Neural progenitor cell (in vitro differentiated cells): ENCODE results near the gene RTN4RL1. TPM values are rescaled to one million over a fixed set of nuclear protein-coding genes. Genes with fewer than 3 reads are reported as not detected.
"Not testable (repeated sequence)": the region's sequence is repeated elsewhere in the genome, so short reads cannot be mapped to it uniquely, and the experiment has no call there.

Experiments used
- DNase-seq: peaks from one replicate; pipeline ENCODE4 v3.0.0-alpha.2; 2016; ENCODE audit warnings: low spot score
- H2AFZ ChIP-seq: fragments of 200-600 bp; sonication (generic); replicated peaks from 2 replicates; pipeline ENCODE4 v1.6.1; 2016; ENCODE audit warnings: antibody characterized with exemption
- H3F3A ChIP-seq: fragments of 200-600 bp; sonication (generic); 2 replicates; pipeline ENCODE4 v1.6.1; 2016; ENCODE audit warnings: antibody characterized with exemption, low read depth
- H3K27ac ChIP-seq: fragments of 200-600 bp; sonication (generic); 2 replicates; pipeline ENCODE4 v1.5.1; 2016; ENCODE audit warnings: mild to moderate bottlenecking
- H3K27me3 ChIP-seq: fragments of 200-600 bp; sonication (generic); 2 replicates; pipeline ENCODE4 v1.6.1; 2016; ENCODE audit warnings: mild to moderate bottlenecking, moderate library complexity
- H3K36me3 ChIP-seq: fragments of 200-600 bp; sonication (generic); 2 replicates; pipeline ENCODE4 v1.5.1; 2016
- H3K4me1 ChIP-seq: fragments of 200-600 bp; sonication (generic); 2 replicates; pipeline ENCODE4 v1.6.1; 2016; ENCODE audit warnings: mixed run types
- H3K4me2 ChIP-seq: fragments of 200-600 bp; sonication (generic); 2 replicates; pipeline ENCODE4 v1.6.1; 2016
- H3K4me3 ChIP-seq: fragments of 200-600 bp; sonication (generic); 2 replicates; pipeline ENCODE4 v1.5.1; 2016
- H3K79me2 ChIP-seq: fragments of 200-600 bp; sonication (generic); 2 replicates; pipeline ENCODE4 v1.6.1; 2016; ENCODE audit warnings: low read depth
- H3K9ac ChIP-seq: fragments of 200-600 bp; sonication (generic); 2 replicates; pipeline ENCODE4 v1.6.1; 2016
- H3K9me3 ChIP-seq: fragments of 200-600 bp; sonication (generic); 2 replicates; pipeline ENCODE4 v1.5.1; 2016; ENCODE audit warnings: low read depth
- H4K20me1 ChIP-seq: fragments of 200-600 bp; sonication (generic); 2 replicates; pipeline ENCODE4 v1.6.1; 2016; ENCODE audit warnings: low read depth
- H3K27ac Mint-ChIP-seq: 3 replicates; pipeline ENCODE4 v1.8.0; 2021; ENCODE audit warnings: mixed read lengths
- H3K27me3 Mint-ChIP-seq: 2 replicates; pipeline ENCODE4 v1.8.0; 2022; ENCODE audit warnings: low read depth, mild to moderate bottlenecking, inconsistent platforms, moderate library complexity, mixed read lengths; ENCODE audit not compliant: insufficient read depth
- H3K36me3 Mint-ChIP-seq: 3 replicates; pipeline ENCODE4 v1.8.0; 2021; ENCODE audit warnings: mixed read lengths
- H3K4me1 Mint-ChIP-seq: 3 replicates; pipeline ENCODE4 v1.8.0; 2021; ENCODE audit warnings: mixed read lengths
- H3K4me3 Mint-ChIP-seq: 3 replicates; pipeline ENCODE4 v1.8.0; 2021; ENCODE audit warnings: mild to moderate bottlenecking, moderate library complexity, mixed read lengths
- H3K9me3 Mint-ChIP-seq: 3 replicates; pipeline ENCODE4 v1.8.0; 2020; ENCODE audit warnings: mixed read lengths
- EZH2 ChIP-seq: fragments of 200-600 bp; sonication (generic); IDR thresholded peaks from 2 replicates; pipeline ENCODE4 v1.6.1; 2017; ENCODE audit warnings: antibody characterized with exemption, mild to moderate bottlenecking, moderate library complexity
- EZH2phosphoT487 ChIP-seq: fragments of 200-600 bp; sonication (generic); IDR thresholded peaks from 2 replicates; pipeline ENCODE4 v1.6.1; 2017; ENCODE audit warnings: antibody characterized with exemption
- total RNA-seq: library from RNA; depleted of rRNA; stranded (reverse); fragments of >200 nt; gene quantifications from 2 replicates; pipeline ENCODE4 v1.2.3, GENCODE V29; 2015; ENCODE audit warnings: low replicate concordance
- TF ChIP-seq, protein P1 (sequence below): fragments of 200-600 bp; sonication (generic); IDR thresholded peaks from 2 replicates; pipeline ENCODE4 v1.5.1; 2017; ENCODE audit warnings: antibody characterized with exemption, mild to moderate bottlenecking

The RTN4RL1 gene
- total RNA-seq, 1 donor from 2014 or later: 3.4 TPM

GRCh38 chr17:1986783-1987451, 38.2 kb downstream of the RTN4RL1 start:
- Histone ChIP-seq H3K9ac (no peak overlapping the region), H3K27ac (no peak overlapping the region), H4K20me1 (no peaks in the 10 kb centered on the region), H3K4me1 (peaks cover 5% of the 10 kb centered on the region), H3K9me3 (no peaks in the 10 kb centered on the region), H3F3A (no peaks in the 10 kb centered on the region), H2AFZ (no peak overlapping the region), H3K36me3 (no peaks in the 10 kb centered on the region), H3K27me3 (no peaks in the 10 kb centered on the region), H3K79me2 (no peaks in the 10 kb centered on the region), H3K4me3 (no peak overlapping the region), H3K4me2 (no peak overlapping the region)
- H3K9me3 Mint-ChIP-seq: no peaks in the 10 kb centered on the region
- H3K4me3 Mint-ChIP-seq: no peak overlapping the region
- H3K36me3 Mint-ChIP-seq: no peaks in the 10 kb centered on the region
- DNase-seq: no peak
- H3K27ac Mint-ChIP-seq: no peak overlapping the region
- no peak for TF ChIP-seq EZH2phosphoT487
- no peak for TF ChIP-seq EZH2
- TF ChIP-seq, protein P1, sequence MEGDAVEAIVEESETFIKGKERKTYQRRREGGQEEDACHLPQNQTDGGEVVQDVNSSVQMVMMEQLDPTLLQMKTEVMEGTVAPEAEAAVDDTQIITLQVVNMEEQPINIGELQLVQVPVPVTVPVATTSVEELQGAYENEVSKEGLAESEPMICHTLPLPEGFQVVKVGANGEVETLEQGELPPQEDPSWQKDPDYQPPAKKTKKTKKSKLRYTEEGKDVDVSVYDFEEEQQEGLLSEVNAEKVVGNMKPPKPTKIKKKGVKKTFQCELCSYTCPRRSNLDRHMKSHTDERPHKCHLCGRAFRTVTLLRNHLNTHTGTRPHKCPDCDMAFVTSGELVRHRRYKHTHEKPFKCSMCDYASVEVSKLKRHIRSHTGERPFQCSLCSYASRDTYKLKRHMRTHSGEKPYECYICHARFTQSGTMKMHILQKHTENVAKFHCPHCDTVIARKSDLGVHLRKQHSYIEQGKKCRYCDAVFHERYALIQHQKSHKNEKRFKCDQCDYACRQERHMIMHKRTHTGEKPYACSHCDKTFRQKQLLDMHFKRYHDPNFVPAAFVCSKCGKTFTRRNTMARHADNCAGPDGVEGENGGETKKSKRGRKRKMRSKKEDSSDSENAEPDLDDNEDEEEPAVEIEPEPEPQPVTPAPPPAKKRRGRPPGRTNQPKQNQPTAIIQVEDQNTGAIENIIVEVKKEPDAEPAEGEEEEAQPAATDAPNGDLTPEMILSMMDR: no peak
- H3K4me1 Mint-ChIP-seq: peaks cover 31% of the 10 kb centered on the region
- H3K27me3 Mint-ChIP-seq: peaks cover 4% of the 10 kb centered on the region

DNA sequence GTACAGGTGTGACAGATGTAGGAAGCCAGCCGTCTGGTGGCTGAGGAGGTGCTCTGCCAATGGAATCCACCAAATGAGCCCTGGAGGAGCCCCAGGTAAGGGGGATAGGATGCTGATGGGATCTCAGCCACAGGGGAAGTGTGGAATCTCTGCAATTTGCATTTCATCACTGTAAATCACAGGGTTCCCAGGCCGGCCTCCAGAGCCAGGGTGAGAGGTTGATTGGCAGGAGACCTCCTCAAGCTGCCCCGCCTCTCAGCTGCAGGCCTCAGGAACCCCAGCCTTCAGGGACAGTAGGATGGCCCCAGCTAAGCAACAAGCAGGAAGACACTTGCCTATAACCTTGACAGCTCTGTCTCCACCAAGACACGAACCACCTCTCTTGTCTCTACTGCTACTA, 39.4 kb downstream of the RTN4RL1 start:
- H3F3A ChIP-seq: no peaks in the 10 kb centered on the region
- Mint-ChIP-seq H3K27ac (no peak overlapping the region), H3K4me3 (no peak overlapping the region), H3K9me3 (no peaks in the 10 kb centered on the region), H3K4me1 (peaks cover 28% of the 10 kb centered on the region), H3K27me3 (peaks cover 9% of the 10 kb centered on the region), H3K36me3 (no peaks in the 10 kb centered on the region)
- no peak for DNase-seq
- TF ChIP-seq EZH2 (no peak), EZH2phosphoT487 (no peak)
- TF ChIP-seq, protein P1: no peak
- no peak overlapping the region for H3K4me2 ChIP-seq
- H2AFZ ChIP-seq: no peak overlapping the region
- H4K20me1 ChIP-seq: no peaks in the 10 kb centered on the region
- H3K4me3 ChIP-seq: no peak overlapping the region
- no peaks in the 10 kb centered on the region for H3K27me3 ChIP-seq
- H3K9ac ChIP-seq: no peak overlapping the region
- H3K4me1 ChIP-seq: peaks cover 5% of the 10 kb centered on the region
- no peaks in the 10 kb centered on the region for H3K79me2 ChIP-seq
- no peaks in the 10 kb centered on the region for H3K36me3 ChIP-seq
- H3K9me3 ChIP-seq: no peaks in the 10 kb centered on the region
- no peak overlapping the region for H3K27ac ChIP-seq

GRCh38 chr17:1985093-1985492, 40.0 kb downstream of the RTN4RL1 start:
- H3K9me3 ChIP-seq: no peaks in the 10 kb centered on the region
- no peak overlapping the region for H3K4me3 ChIP-seq
- Mint-ChIP-seq H3K9me3 (no peaks in the 10 kb centered on the region), H3K36me3 (no peaks in the 10 kb centered on the region), H3K4me1 (peaks cover 30% of the 10 kb centered on the region), H3K27me3 (peaks cover 9% of the 10 kb centered on the region), H3K4me3 (no peak overlapping the region), H3K27ac (no peak overlapping the region)
- TF ChIP-seq, protein P1: no peak
- no peak for TF ChIP-seq EZH2phosphoT487
- no peak overlapping the region for H3K9ac ChIP-seq
- no peaks in the 10 kb centered on the region for H3F3A ChIP-seq
- no peak overlapping the region for H3K4me2 ChIP-seq
- H3K27ac ChIP-seq: no peak overlapping the region
- H2AFZ ChIP-seq: no peak overlapping the region
- DNase-seq: no peak
- H3K36me3 ChIP-seq: no peaks in the 10 kb centered on the region
- peaks cover 5% of the 10 kb centered on the region for H3K4me1 ChIP-seq
- H4K20me1 ChIP-seq: no peaks in the 10 kb centered on the region
- H3K27me3 ChIP-seq: no peaks in the 10 kb centered on the region
- no peaks in the 10 kb centered on the region for H3K79me2 ChIP-seq

- not testable (repeated sequence) for H3K27ac ChIP-seq, H3K27ac Mint-ChIP-seq, H3K36me3 Mint-ChIP-seq, H3K9me3 ChIP-seq, H3K4me3 ChIP-seq, DNase-seq, H3K9ac ChIP-seq, H3K4me3 Mint-ChIP-seq, H3K36me3 ChIP-seq, H2AFZ ChIP-seq, H3K79me2 ChIP-seq, H3K27me3 Mint-ChIP-seq, H3K9me3 Mint-ChIP-seq
- Histone ChIP-seq H4K20me1 (peaks cover 12% of the 10 kb centered on the region), H3K4me2 (peak overlapping the region; percentile 12), H3F3A (peaks cover 11% of the 10 kb centered on the region), H3K4me1 (peaks cover 10% of the 10 kb centered on the region), H3K27me3 (peaks cover 14% of the 10 kb centered on the region)
- H3K4me1 Mint-ChIP-seq: peaks cover 49% of the 10 kb centered on the region
These were observed 42.3 kb downstream of the RTN4RL1 start for GRCh38 chr17:1982793-1983366.
